NCI-H187 (cell line): ENCODE results near the gene PRR14.
A peak's percentile ranks its signal among the peaks of the same experiment; 100 is the strongest.
"Not testable (repeated sequence)": the region's sequence is repeated elsewhere in the genome, so short reads cannot be mapped to it uniquely, and the experiment has no call there.

Source experiments
- DNase-seq, 2 experiments: peaks; one replicate each; lab custom pipeline; 2025; lab: John Stamatoyannopoulos, UW

PRR14 gene

DNA sequence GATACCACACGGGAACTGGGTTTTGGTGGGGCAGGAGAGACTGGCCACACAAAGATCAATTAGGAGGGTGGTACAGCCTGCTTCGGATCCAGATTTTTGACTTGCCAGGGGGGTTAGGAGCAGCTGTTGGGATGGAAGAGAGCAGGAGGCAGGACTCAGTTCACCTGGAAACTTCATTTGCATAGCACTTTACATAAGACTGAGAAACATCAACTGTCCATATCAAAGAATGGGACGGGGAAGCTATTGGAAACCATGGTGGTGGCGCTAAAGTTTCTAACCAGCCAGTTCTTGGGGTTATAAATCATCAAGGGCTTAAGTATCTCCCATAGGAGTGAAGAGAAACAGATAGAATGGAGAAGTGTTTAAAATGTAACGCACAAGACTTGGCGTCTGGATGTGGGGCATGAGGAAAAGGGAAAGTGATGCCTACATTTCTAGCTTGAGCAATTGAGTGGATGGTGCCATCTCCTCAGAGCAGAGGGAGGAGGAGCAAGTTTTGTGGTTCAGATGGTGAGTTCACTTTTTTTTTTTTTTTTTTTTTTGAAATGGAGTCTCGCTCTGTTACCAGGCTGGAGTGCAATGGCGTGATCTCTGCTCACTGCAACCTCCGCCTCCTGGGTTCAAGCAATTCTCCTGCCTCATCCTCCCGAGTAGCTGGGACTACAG lies 41.8 kb downstream of the PRR14 start:
- no peak for DNase-seq

DNA sequence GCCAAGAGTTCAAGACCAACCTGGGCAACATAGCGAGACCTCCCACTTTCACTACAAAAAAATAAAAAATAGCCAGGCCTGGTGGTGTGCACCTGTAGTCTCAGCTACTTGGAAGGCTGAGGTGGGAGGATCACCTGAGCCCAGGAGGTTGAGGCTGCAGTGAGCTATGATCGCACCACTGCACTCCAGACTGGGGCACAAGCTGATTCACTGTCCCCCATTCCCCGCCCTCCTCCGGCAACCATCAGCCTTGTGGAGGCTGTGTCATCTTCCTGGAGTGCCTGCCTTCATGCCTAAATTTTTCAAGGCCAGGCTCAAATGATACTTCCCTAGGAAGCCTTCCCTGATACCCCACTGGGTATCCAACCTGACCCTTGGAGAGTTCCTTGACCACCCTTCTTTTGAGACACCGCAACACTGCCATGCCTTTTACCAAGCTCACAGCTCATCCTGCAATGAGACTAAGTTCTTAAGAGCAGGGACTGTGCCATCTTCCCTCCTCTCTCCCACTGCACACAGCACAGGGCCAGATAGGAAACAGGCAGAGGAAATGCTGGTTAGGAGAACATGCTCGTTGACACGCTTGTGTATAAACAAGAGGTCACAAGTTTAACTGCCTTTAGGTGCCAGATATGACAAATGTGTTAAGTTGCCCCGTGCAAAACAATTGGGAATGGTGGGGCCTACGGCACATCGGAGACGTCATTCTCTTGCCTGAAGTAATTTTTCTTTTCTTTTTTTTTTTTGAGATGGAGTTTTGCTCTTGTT lies 44.4 kb downstream of the PRR14 start:
- no peak for DNase-seq

DNA sequence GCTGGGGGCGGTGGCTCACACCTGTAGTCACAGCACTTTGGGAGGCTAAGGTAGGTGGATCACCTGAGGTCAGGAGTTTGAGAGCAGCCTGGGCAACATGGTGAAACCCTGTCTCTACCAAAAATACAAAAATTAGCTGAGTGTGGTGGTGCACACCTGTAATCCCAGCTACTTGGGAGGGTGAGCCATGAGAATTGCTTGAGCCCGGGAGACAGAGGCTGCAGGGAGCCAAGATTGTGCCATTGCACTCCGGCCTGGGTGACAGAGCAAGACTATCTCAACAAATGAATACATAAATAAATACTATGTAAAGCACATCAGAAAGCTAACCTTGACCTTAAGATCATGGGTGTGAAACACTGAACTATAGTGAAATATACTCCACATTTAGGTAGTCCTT lies 45.9 kb downstream of the PRR14 start:
- not testable (repeated sequence) for DNase-seq

DNA sequence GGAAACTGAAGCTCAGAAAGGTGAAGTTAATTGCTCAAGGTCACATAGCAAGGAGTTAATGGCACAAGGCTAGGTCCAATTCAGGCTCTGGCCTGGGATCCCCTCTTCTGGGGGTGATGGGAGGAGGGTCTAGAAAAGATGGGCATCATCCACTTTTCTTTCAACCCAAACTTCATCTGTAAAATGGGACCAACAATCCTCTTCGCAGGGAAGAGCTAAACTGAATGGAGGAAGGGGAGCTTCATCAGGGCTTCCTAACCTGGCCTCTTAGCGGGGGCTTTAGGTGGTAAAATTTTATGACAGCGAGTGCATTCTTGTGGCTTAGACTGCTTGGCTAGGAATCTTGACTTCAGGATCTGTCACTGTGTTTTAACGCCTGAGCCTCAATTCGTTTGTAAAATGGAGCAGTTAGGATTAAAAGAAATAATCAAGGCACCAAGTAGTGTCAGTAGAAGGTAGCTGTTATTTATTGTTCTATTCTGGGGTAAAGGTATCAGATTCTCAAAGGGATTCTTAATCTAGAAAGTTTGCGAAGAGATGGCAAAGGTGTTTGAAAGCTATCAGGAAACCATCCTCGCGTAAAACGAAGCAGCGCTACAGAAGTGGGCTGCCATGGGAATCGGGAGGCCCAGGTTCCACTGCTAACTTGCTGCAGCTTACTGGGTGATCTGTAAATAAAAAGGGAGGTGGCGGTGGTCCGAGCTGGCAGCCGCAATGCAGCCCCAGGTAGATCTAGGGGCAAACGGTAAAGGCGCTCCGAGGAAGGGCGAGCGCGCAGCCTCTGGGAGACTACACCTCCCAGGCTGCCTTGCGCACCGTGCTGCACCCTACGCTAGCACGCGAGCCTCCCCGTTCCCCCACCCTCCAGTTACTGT lies 46.7 kb downstream of the PRR14 start:
- DNase-seq: no peak

DNA sequence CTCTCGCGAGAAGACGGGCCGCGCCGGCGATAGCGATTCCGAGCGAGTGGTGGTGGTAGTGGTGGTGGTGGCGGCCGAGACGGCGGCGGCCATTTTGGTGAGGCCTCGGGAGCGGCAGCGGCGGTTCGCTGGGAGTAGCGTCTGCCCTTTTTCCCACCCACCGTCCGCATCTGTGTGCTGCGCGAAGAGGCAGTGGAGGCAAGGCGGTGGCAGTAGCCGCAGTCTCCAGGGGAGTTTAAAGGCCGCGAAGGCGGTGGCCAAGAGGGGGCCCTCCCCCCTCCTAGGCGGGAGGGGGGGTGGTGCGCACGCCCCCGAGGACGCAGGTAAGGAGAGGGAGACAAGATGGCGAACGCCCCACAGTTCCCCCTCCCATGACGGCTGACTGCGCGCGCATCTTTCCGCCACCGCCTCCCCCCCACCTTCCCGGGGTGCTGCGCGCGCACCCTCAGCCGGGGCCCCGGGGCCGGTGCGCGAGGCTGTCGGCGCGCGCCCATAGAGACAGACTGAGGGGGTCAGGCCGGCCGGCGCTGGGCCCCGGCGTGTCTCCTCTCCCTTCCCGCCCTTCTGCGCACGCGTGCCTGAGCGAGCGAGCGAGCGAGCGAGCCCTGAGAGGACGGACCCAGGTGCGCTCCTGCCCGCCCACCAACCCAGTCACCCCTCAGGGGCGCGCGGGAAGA lies 47.5 kb downstream of the PRR14 start:
- peak; percentile 79 to 85 for DNase-seq

DNA sequence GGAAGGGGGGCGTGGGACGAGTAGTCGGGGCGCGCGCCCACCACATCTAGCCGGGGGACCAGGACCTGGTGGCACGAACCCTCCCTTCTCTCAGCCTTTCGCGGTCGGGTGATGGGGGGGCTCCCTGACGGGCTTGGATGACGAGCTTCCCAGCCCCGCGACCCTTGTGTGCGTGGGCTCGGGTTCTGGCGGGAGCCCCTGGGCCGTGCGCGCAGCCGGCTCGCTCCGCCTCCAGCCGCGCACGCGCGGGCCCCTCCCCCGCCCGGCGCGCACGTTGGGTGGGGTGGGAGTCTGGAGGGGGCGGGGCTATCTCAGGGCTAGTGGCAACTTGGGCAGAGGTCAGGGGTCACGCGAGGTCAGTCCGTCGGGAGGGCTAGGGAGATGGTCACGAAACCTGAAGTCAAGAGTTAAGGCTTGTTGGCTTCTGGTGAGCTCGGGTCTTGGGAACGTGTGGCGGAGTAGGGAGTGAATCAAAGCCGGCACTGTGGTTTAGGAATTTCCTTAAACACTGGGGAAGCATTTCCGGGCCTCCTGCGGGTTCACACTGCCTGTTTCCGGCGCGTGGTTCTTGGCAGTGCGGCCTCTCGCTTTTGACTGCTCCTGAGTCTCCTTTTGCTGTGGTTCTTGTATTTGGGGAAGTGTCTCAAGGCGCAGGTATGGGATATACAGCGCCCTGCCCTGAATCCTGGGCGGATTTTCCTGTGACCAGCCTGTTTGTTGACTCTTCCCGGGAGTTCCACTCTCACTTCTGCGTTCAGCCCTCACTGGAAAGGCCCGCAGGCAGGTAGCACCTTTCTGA lies 48.3 kb downstream of the PRR14 start, which contains the start of gene SRCAP:
Gene SRCAP (plus strand): TSS at position 356 of the 799 bp plus-strand sequence. CDS start 1,654 bp downstream, outside the sequence.
- DNase-seq: peak; percentile 7 to 30

DNA sequence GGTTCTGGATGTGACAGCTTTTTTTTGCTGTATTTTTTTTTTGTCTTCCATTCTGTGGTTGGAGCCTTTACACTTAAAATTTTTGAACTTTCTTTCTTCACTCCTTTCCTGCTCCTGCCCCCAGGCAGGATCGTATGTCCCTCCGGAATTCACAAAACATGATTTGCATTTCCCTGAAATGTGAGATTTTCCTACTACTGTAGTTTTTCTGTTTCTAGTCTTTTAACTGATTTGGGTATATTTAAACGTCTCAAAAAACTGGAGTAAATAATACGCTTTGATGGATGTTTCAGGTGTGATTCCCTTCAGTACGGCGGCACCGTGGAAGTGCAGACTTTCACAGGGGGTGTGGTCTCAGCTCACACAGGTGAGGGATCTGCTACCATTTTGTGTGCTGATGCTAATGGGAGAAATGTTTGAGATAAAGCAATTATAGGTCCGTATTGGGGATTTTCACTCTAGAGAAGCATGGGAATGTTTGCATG lies 48.9 kb downstream of the PRR14 start:
- DNase-seq: no peak

DNA sequence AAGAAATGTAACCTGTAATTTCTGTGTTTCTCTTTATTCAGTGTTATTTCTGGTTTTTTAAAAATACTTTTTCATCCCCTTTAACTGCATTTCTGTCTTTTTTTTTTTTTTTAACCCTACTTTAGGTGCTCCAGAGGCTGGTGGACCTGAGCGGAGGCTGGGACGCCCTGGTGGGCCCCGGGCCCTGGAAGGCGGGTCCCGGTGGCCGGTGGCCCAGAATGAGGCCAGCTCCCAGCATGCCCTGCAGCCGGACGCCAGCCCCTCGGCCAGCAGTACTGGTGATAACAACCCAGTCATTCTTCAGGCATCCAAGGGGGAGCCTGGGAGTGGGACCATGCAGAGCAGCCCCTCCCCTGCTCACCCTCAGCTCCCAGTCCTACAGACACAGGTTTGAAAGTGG lies 49.7 kb downstream of the PRR14 start:
- no peak for DNase-seq

DNA sequence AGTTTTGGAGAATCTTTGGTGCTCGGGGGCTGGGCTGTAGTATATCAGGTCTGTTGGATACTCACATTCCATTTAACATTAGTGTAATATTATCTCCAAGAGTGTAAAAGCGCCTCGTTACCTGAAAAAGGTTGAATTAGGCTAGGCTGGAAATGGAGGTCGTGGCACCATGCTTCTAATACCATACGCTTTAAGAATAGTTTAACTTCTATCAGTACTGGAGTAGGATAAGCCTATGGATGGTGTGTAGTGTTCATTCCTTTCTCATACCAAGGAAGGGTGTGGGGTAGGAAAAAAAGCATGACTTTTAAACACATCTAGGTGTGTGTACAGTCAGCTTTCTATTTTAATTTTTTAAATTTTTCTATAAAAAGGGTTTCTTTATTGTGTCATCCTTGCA lies 50.2 kb downstream of the PRR14 start:
- DNase-seq: no peak

DNA sequence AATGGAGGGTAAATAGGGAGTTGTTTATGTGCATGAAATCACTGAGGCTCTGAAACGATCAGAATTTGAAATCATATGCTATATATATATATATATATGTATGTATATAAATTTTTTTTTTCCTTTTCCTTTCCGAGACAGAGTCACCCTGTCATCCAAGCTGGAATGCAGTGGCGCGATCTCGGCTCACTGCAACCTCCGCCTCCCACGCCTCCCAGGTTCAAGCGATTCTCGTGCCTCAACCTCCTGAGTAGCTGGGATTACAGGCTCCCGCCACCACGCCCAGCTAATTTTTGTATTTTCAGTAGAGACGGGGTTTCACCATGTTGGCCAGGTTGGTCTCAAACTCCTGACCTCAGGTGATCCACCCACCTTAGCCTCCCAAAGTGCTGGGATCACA lies 52.3 kb downstream of the PRR14 start:
- DNase-seq: not testable (repeated sequence)

DNA sequence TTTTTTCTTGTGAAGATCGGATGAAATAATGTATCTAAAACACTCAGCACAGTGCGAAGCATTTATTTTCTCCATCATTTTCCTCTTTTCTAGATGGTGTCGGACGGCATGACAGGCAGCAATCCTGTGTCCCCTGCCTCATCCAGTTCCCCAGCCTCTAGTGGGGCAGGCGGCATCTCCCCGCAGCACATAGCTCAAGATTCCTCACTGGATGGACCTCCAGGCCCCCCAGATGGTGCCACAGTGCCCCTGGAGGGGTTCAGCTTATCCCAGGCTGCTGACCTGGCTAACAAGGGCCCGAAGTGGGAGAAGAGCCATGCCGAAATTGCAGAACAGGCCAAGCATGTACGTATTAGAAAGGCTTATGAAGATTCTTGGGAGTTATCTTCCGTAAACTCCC lies 53.2 kb downstream of the PRR14 start:
- no peak for DNase-seq
